HepG2 (cell line): Measurements from ENCODE around the gene FADD. TPM values are rescaled to one million over a fixed set of nuclear protein-coding genes. Genes with fewer than 3 reads are reported as not detected.

Source experiments
- AKNA ChIP-seq: sonication (generic); formaldehyde crosslinking; IDR thresholded peaks from 2 replicates; pipeline ENCODE4 v1.4.0; 2020; ENCODE audit warnings: missing genetic modification reagents, borderline replicate concordance
- HIC2 ChIP-seq: sonication (generic); formaldehyde crosslinking; IDR thresholded peaks from 2 replicates; pipeline ENCODE4 v1.9.0; 2022; ENCODE audit warnings: low read depth, missing genetic modification reagents
- ISL2 ChIP-seq: sonication (generic); formaldehyde crosslinking; IDR thresholded peaks from 2 replicates; pipeline ENCODE4 v1.5.0; 2020; ENCODE audit warnings: missing genetic modification reagents
- JDP2 ChIP-seq: sonication (generic); formaldehyde crosslinking; IDR thresholded peaks from 2 replicates; pipeline ENCODE4 v1.8.1; 2022; ENCODE audit warnings: missing genetic modification reagents, borderline replicate concordance
- JUN ChIP-seq: sonication (generic); formaldehyde crosslinking; IDR thresholded peaks from 2 replicates; pipeline ENCODE4 v1.4.0; 2020; ENCODE audit warnings: mild to moderate bottlenecking, missing genetic modification reagents
- KDM6A ChIP-seq: IDR thresholded peaks from 2 replicates; pipeline ENCODE4 v1.6.1; 2016; ENCODE audit warnings: low read depth
- NR3C1 ChIP-seq: sonication (generic); formaldehyde crosslinking; IDR thresholded peaks from 2 replicates; pipeline ENCODE4 v1.4.0; 2020; ENCODE audit warnings: missing genetic modification reagents
- PBX2 ChIP-seq: IDR thresholded peaks from 2 replicates; pipeline ENCODE4 v1.6.1; 2016; ENCODE audit warnings: control low read depth
- RBFOX2 ChIP-seq: fragments of 200-400 bp; formaldehyde crosslinking; IDR thresholded peaks from 2 replicates; pipeline ENCODE4 v1.6.1; 2017; ENCODE audit warnings: low read depth, mild to moderate bottlenecking, low read length
- SPEN ChIP-seq: sonication (generic); formaldehyde crosslinking; IDR thresholded peaks from 2 replicates; pipeline ENCODE4 v1.5.1; 2020; ENCODE audit warnings: low read depth, mild to moderate bottlenecking, missing genetic modification reagents
- polyA plus RNA-seq, 8 experiments: library from polyadenylated mRNA; depleted of rRNA in 3 of 8; stranded (reverse) in 7 of 8; unstranded in 1 of 8; fragments of >200 nt; fragmentation: Illumina TruSeq in 4 of 8; extraction: Trizol in 4 of 8; gene quantifications; 2 replicates each; pipeline versions ENCODE4 v1.2.1 to v1.2.3, GENCODE V29; 2011 to 2016; ENCODE audit warnings: low read depth in 4 of 8, missing spikeins in 1 of 8, mixed read lengths in 1 of 8; ENCODE audit not compliant: insufficient read depth in 1 of 8
- total RNA-seq, 5 experiments: library from RNA; depleted of rRNA; stranded (reverse); fragments of >200 nt; fragmentation: Illumina TruSeq; extraction: Trizol; gene quantifications; 2 replicates each; pipeline ENCODE4 v1.2.3, GENCODE V29; 2016; ENCODE audit warnings: low read depth in 1 of 5

The FADD gene
- total and polyA plus RNA-seq, 2 of the 13 experiments (the other 11 are each of a cell fraction or from before 2014, with no cell fraction given): 14.2 to 22.2 TPM

GRCh38 chr11:70167120-70167519 is 36.0 kb upstream of the FADD start (continued):
- TF ChIP-seq AKNA (no peak), KDM6A (no peak), JDP2 (no peak), RBFOX2 (no peak), ISL2 (CRISPR knock-in tag) (no peak), HIC2 (no peak), SPEN (CRISPR knock-in tag) (no peak), JUN (CRISPR knock-in tag) (no peak), PBX2 (CRISPR knock-in tag) (no peak), NR3C1 (no peak)
